Measurements from ENCODE around the gene DIP2A.
A peak's percentile ranks its signal among the peaks of the same experiment; 100 is the strongest.

The DIP2A gene

DNA sequence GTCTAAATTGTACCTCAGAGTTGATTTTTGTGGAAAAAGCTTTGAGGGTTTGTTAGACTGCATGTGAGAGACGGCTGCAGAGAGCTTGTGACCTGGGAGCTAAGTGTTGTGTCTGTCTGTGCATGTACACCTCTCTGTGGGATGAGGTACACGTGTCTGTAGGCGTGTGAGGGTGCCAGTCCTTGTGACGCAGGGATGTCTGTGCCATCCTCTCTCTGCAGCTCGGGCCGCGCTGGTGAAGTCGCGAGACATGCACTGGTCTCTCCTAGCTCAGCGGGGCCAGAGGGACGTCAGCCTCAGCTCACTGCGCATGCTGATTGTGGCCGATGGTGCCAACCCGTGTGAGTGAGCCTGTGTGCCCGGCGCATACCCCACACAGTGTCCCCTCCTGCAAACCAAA lies 79.6 kb downstream of the DIP2A start:
- DNase-seq: no peak

DNA sequence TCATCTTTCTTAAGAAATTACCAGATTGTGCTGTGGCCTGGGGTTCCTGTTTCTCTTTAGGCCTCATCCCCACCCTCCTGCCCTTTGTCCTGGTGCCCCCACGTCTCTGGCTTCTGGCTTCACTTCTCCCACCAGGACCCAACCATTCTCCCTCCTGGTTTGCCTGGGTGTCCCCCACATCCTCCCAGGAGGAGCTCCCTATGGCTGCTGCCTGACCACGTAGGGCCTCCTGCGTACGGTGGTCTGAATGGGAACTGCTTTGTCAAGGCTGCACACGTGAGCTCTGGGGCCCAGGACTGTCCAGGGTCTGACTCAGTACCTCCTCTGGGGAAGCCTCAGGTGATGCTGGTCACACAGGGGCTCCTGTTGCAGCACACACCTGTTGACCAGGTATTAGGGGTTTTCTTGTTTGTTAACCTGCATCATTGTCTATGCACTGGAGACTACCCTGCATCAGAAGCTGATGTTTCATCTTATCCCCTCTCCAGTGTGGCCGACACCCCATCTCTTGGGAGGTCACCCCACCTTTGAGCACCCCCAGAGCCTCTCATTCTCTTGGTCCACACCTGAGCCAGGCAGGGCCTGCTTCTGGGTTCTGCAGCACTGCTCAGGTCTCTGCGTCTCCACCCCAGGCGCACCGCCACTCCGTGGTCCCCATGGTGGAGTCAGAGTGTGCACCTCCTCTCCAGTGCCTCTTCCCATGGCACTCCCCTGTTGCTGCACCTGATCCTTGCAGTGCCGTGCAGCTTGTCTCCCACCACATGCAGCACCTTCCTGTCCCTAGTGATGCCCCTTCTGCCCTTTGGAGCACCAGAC lies 80.4 kb downstream of the DIP2A start:
- no peak for DNase-seq

DNA sequence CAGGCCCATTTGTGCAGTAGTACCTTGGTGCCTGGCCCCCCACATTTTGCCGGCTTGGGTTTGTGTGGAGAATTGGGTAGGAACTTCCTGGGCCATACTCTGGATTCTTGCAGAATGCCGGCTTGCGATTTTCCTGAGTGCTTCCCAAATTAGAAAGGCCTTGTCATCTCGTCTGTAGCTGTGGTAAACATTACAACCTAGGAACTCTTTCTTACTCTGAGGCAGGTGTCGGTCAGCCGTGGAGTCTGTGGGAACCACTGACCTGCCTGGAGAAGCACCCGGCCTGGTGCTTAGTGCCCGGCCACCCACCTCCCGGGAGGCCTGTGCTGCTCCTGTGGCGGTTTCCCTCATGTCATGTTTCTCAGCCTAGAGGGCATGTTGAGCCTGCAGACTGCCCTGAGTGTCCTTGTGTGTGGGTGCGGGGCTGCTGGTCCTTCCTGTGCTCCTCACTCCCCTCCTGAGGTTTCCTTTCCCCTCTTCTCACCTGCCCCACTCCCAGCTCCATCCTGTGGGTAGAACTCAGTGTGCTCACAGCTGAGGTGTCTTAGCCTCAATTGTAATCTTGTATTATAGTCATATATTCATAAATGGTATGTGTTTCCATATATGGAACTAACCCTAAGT lies 81.5 kb downstream of the DIP2A start:
- DNase-seq: no peak

DNA sequence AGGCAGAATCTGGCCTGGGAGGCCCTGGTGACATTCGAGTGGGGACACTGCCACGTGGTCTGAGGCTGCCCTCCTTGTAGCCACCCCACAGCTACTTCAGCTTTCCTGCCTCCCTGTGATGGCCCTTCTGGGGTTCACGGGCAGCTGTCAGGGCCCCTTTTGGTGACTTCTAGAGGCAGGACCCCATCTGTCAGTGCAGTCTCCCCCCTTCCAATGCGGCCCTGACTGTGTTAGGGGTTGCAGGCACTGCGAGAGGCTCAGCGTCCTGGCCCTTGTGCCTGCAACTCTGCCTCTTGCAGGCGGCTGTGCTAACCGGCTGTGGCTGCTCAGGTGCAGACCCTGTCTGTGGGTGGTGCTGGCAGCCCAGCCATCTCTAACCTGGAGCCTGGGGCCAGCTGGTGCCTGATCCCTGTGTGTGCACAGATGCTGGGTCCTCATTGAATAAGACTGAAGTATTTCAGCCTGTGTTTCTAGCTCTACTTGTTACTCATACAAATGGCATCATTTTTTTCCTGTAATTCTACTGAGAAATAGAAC lies 84.0 kb downstream of the DIP2A start:
- DNase-seq: no peak

DNA sequence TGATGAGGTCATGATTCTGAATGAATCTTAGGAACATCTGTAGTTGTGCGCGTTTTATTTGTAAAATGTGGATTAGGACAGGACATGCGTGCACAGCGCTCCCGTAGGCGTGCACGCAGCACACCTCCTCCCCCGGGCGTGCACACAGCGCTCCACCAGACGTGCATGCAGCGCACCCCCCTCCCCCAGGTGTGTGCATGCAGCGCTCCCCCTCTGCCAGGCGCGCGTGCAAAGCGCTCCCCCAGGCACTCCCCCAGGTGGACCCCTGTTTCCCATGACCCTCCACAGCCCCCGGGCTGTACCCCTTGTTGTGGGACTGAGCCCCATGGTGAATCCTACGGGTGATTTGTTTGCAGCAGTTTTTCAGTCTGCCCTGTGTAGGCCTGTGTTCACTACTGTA lies 84.6 kb downstream of the DIP2A start:
- no peak for DNase-seq

DNA sequence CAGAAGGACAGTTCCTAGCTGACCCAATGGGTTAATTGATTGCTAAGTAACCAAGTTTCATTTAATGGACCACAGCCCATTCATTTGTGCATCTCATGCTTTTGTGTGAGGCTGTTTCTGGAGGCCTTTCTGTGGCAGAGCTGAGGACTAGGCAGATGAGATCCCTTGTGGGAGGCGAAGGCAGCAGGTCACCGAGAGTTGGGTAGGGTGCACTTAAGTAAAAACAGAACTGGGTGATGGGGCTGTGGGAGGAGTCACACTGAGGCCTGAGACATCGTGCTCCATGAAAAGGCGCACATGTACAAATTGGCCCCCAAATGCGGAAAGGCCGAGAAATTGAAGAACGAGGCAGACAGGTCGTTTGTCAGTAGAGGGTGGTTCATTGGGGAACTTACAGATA lies 85.3 kb downstream of the DIP2A start:
- no peak for DNase-seq

DNA sequence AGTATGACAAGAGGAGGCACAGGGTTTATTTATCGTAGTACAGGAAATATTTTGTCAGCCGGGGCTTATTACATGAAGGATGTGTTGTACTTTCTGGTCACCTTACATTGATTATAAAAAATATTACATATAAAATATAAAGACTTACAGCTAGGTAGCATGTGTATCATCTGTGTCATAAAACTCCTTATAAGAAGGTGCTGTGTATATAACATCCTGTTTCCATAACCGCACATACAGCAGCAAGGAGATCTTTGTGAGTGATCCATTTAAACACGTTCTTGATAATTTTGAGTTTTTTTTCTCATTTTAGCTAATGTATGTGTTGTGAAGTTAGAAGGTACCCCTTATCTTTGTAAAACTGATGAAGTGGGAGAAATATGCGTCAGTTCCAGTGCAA lies 86.1 kb downstream of the DIP2A start:
- no peak for DNase-seq

DNA sequence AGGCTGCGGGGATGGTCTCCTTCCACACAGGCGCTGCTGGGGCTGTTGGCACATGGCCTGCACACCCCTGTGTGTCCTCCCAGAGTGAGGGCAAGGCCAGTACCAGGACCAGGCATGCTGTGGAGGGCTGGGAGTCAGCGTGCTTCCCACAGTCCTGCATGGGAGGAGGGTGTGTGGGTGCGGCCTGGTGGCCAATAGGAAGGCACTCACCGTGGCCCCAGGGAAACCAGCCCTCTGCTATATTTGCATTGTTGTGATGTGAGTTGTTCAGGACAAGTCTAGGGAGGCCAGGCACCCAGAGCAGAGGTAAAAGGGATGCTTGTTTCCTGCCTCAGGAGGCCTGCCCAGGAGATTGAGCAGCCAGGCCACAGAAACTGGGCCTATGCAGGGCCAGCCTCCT lies 86.7 kb downstream of the DIP2A start:
- DNase-seq: no peak

DNA sequence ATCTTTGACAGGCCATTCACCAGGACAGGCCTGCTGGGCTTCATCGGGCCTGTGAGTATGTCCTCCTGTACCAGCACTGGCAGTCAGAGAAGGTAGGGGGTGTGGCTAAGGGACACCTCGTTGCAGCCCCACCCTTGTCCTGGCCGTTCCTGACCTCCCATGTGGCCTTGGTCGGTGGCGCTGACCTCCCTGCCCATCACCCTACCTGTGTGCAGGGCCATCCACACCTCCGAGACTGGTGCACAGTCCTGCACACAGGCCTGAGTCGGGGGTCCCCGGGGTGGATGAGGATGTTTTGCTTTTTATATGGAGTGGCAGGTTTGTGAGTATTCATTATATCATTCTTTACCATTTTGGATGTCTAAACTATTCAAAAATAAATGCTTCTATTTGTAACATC lies 87.2 kb downstream of the DIP2A start:
- DNase-seq: no peak

DNA sequence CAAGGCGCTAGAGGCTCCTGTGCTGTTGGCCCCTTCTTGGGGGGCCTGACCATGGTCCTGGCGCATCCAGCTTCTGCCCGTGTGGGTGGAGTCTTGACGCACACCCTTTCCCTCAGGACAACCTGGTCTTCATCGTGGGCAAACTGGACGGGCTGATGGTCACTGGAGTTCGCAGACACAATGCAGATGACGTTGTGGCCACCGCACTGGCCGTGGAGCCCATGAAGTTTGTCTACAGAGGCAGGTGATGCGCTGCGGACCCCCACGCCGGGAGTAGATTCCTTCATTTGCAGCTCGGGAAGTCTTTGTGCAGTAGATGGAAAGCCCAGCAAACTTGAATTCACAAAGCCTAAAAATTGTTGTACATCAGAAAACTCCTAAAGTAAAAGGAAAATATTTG lies 88.1 kb downstream of the DIP2A start:
- no peak for DNase-seq

DNA sequence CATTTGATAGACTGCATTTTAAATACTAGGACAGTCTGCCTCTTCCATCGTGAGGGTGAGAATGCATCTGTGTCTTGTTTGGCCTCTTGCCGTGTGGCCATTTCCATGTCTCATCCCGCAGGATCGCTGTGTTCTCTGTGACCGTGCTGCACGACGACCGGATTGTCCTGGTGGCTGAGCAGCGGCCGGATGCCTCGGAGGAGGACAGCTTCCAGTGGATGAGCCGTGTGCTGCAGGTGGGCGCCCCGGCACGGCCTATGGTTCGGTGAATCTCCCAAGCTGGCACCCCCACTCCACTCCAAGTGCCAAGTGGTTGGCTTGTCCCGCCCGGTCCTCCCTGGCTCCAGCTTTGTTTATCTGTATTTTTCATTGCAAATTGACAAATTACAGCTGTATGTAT lies 91.0 kb downstream of the DIP2A start:
- DNase-seq: no peak

DNA sequence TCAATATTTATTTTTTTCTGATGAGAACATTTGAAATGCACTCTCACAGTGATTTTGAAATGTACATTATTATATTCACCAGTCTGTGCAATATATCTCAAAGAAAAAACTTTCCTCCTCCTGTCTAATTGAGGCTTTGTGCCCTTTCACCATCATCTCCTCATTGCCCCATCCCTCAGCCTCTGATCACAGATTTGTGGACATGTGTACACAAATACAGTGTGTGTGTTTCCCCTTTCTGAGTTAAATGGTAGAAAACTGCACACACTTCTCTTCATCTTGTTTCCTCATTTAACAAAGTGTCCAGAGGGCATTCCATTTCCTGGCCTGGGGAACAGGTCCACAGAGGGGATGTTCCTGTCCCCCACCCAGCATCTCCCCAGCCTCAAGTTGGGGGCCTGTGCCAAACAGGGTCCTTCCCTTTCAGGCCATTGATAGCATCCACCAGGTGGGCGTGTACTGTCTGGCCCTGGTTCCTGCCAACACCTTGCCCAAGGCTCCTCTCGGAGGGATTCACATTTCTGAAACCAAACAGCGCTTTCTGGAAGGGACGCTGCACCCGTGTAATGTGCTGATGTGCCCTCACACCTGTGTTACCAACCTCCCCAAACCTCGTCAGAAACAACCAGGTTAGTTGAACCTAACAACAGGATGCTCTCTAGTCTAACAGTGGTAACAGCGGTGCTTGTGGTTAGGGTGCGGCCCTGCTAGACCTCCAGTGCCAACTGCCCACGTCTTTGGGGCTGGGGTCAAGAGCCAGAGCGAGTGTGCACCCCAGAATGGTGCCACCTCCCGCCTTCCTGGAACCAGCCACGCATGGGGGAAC lies 91.6 kb downstream of the DIP2A start:
- DNase-seq: peak in 2 of 4 experiments; percentile 41 to 44

DNA sequence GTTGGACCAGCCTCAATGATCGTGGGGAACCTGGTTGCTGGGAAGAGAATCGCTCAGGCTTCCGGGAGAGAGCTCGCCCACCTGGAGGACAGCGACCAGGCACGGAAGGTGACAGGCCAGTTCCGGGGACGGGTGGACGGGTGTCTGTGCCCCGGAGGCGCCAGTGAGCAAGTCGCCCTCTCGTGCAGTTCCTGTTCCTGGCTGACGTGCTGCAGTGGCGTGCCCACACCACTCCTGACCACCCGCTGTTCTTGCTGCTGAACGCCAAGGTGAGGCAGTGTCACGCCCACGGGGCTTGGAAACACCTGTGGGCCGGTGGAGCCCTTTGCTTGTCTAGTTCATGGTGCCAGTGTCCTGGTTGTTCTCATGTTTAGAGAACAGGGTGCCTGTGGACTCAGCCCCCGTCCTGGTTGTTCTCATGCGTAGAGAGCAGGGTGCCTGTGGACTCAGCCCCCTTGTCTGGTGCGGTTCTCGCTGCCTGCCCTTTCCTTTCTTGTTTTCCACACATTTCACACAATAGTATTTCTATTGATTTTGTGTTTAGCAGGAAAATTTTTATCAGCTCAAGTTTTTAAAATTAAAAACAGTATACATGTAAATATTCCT lies 93.0 kb downstream of the DIP2A start:
- DNase-seq: peak in 1 of 4 experiments; percentile 38

DNA sequence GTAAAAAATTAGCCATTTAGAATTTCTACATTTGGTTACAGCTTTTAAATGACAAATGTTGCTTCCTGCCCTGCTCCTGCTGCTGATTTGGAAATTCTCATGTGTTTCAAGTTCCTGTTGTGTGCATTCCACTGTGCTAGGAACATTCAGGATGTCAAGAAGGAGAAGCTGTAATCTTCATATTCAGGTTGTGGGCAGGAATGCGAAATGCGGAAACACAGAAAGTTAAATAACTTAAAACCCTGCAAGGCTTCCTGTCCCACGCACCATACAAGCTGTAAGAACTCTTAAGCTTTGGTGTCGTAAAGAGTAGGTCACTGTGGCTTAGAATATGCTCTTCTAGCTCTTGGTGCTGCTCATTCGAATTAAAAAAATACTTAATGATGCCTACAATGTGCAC lies 93.6 kb downstream of the DIP2A start:
- no peak for DNase-seq

DNA sequence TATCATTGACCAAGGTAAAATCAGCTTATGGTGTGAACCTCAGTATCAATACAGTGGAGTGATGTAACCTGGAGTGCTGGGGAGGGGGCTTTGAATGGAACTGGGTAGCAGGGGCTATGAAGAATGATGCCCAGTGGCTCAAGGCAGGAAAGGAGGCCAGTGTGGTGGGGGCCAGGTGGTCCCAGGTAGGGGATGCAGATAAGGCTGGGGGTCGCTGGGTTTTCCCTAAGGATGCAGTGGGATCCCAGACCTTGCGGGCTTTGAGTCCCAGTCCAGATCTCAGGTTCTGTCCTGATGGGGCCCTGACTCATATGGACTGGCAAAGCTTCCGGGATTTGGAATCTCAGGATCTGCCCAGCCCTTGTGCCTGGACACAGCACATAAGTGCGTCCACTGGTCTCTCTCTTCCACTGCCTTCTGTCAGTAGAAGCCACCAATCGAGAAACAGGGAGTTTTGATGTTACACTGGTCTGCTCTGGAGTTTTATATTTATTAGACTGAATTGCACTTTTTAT lies 94.2 kb downstream of the DIP2A start:
- no peak for DNase-seq

DNA sequence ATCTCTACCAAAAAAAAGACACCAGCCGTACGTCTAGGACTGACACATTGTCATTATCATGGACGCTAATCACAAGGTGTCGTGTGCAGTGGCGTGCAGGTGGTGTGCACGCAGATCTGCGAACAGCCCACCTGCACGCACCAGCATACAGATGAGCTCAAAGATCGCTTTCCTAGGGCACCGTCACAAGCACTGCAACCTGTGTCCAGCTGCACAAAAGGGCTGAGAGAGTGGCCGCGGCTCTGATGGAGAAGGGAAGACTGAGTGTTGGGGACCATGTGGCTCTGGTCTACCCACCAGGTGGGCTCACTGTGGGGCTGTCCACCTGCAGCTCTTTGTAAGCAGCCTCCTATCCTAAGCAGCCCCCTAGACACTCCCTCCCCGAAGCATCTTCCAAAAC lies 95.3 kb downstream of the DIP2A start:
- no peak for DNase-seq

DNA sequence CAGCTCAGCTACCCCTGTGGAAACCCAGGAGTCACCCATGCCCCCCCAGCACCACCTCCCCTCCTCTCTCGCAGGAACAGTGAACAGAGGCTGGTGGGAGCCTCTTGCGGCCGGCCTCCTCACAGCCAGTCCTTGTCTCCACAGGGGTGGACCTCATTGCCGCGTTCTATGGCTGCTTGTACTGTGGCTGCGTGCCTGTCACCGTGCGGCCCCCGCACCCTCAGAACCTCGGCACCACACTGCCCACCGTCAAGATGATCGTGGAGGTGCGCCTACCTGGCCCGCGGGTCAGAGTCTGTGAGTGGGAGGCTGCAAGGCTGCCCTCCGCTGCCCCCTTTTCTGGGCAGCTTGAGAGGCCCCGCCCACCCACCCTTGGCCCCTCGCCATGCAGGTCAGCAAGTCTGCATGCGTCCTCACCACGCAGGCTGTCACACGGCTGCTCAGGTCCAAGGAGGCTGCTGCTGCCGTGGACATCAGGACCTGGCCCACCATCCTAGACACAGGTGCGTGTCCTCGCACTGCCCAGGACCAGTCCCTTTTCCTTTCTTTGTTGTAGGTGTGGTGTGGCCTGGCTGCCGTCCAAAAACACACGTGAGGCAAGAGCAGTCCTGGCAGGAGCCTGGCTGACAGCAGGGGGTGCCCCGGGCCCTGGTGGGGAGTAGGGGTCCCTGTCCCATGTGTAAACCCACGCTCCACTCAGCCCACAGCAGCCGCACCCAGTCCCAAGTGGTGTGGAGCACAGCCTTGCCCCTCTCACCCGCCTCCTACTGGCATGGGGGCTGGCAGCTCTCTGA lies 95.9 kb downstream of the DIP2A start:
- DNase-seq: no peak

DNA sequence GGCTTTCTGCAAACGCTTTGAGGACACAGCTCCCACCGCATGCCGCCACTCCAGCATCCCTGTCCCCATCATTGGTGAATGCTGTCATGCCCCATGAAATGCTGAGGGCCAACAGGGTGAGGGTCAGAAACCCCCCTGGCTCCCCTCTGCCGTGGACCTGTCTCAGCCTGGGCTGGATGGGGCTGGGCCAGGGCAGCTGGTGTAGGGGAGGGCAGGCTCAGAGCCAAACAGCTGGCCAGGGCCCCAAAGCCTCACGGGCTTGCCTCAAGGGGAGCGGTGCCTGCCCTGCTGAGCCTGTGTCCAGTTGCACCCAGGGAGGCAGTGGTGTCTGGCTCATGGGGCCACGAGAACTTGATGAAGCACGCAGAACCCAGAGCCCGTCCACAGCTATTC lies 96.5 kb downstream of the DIP2A start:
- no peak for DNase-seq

DNA sequence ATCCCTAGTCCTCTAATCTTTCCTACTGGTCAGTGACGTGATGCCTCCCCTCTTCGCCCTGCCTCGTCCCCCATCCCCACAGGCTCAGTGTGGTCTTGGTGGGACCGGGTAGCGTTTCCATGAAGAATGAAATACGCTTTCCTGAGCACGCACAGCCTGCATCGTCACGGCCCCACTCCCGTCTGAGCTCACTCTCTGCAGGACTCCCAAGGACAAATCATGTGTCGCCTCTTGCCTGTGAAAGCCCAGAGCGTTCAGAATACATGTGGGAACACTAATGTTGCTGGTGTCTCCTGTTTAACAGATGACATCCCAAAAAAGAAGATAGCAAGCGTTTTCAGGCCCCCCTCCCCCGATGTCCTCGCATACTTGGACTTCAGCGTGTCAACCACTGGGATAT lies 97.0 kb downstream of the DIP2A start:
- DNase-seq: no peak

DNA sequence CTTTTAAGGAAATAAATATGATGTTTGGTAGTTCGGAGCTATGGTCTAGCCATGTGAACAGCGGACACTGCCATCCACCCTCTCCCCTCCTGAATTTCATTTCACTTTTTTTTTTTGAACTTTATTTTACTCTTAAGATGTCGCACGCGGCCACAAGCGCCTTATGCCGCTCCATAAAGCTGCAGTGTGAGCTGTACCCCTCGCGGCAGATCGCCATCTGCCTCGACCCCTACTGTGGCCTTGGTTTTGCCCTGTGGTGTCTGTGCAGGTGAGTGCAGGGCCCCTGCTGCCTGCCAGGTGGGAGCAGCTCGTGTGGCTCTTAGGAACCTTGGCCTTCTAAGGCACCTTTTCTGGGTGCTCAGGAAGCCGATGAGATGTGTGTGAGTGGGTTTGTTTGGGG lies 98.1 kb downstream of the DIP2A start:
- no peak for DNase-seq

DNA sequence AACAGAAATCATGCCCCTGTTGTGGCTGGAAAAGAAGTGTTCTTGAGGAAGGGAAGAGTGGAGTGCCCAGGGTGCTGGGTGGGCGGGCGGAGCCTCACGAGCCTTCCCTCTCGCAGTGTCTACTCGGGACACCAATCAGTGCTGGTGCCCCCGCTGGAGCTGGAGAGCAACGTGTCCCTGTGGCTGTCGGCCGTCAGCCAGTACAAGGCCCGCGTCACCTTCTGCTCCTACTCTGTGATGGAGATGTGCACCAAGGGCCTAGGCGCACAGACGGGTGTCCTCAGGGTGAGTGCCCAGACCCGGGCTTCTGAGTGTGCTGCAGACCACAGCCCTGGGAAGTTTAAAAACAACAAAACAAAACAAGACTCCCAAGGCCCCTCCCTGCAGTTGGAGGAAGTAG lies 98.8 kb downstream of the DIP2A start:
- no peak for DNase-seq

DNA sequence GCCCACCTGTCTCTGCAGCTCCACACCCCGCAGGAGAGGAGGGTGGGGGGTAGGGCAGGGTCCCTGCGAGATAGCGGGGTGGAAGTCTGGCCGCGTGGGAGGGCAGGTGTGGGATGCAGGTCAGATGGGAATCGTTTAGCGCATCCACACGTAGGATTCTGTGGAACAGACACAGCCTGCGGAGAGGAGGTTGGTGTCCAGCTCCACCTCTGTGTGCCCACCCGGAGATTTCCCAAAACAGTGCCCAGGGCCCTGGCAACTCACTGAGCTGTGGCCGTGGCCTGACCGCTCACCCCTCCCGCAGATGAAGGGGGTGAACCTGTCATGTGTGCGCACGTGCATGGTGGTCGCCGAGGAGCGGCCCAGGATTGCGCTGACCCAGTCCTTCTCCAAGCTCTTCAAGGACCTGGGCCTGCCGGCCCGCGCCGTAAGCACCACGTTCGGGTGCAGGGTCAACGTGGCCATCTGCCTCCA lies 99.3 kb downstream of the DIP2A start:
- DNase-seq: no peak

Data from activated naive CD4-positive, alpha-beta T cell (primary cell).